Astrocyte (in vitro differentiated cells and primary cell): Measurements from ENCODE around the gene HELQ.

ENCODE experiments used
- EZH2 ChIP-seq: IDR thresholded peaks from 2 replicates; pipeline ENCODE4 v1.6.1; 2012; ENCODE audit warnings: mild to moderate bottlenecking, low read length, inconsistent platforms; ENCODE audit not compliant: insufficient read depth
- TF ChIP-seq, protein P1 (sequence below): IDR thresholded peaks from 2 replicates; pipeline ENCODE4 v1.5.1; 2011; ENCODE audit warnings: low read depth, mild to moderate bottlenecking, inconsistent platforms, low read length, moderate library complexity; ENCODE audit not compliant: insufficient read depth

DNA sequence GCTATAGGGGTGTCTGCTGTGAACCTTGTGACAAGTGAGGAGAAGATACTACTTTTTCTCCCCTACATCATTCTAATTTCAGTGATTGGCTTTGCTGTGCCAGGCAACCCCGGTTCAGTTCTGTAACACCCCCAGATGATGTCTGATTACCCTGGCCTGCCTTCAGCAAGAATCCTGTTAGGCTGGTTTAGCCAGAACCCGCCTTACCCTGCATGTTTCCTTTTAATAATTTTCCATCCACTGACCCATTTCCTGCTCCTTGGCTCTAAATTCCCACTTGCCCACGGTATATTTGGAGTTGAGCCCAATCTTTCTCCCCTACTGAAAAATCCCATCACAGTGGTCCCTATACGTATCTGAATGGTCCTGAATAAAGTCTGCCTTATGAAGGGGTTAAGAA lies 74.5 kb downstream of the HELQ start:
- TF ChIP-seq, protein P1, sequence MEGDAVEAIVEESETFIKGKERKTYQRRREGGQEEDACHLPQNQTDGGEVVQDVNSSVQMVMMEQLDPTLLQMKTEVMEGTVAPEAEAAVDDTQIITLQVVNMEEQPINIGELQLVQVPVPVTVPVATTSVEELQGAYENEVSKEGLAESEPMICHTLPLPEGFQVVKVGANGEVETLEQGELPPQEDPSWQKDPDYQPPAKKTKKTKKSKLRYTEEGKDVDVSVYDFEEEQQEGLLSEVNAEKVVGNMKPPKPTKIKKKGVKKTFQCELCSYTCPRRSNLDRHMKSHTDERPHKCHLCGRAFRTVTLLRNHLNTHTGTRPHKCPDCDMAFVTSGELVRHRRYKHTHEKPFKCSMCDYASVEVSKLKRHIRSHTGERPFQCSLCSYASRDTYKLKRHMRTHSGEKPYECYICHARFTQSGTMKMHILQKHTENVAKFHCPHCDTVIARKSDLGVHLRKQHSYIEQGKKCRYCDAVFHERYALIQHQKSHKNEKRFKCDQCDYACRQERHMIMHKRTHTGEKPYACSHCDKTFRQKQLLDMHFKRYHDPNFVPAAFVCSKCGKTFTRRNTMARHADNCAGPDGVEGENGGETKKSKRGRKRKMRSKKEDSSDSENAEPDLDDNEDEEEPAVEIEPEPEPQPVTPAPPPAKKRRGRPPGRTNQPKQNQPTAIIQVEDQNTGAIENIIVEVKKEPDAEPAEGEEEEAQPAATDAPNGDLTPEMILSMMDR: no peak
- no peak for TF ChIP-seq EZH2
